HG03064 (cell line): ENCODE measurements around the gene KCNJ6.

ENCODE experiments used
- ATAC-seq: cut with Tn5 transposase; IDR thresholded peaks from one replicate; pipeline ENCODE4 v1.9.1; 2021; ENCODE audit warnings: low read depth; ENCODE audit not compliant: unreplicated experiment

The KCNJ6 gene

GRCh38 chr21:37868446-37869295 lies 47.6 kb downstream of the KCNJ6 start:
- ATAC-seq: no peak

- no peak for ATAC-seq
Observed at GRCh38 chr21:37866027-37866426, 50.2 kb downstream of the KCNJ6 start.

GRCh38 chr21:37865156-37865555 lies 51.1 kb downstream of the KCNJ6 start:
- no peak for ATAC-seq

- ATAC-seq: no peak
Observed at GRCh38 chr21:37863842-37864241, 52.4 kb downstream of the KCNJ6 start.

- no peak for ATAC-seq
Observed at GRCh38 chr21:37862536-37862935, 53.7 kb downstream of the KCNJ6 start.

GRCh38 chr21:37861561-37861960 lies 54.7 kb downstream of the KCNJ6 start:
- ATAC-seq: no peak

- ATAC-seq: no peak
Observed at GRCh38 chr21:37860416-37860815, 55.8 kb downstream of the KCNJ6 start.

- no peak for ATAC-seq
Observed at GRCh38 chr21:37855647-37856625, 60.3 kb downstream of the KCNJ6 start.

GRCh38 chr21:37855271-37855646 lies 61.0 kb downstream of the KCNJ6 start:
- ATAC-seq: no peak

GRCh38 chr21:37849506-37850102 lies 66.7 kb downstream of the KCNJ6 start:
- no peak for ATAC-seq

GRCh38 chr21:37848721-37849490 lies 67.4 kb downstream of the KCNJ6 start:
- ATAC-seq: no peak

GRCh38 chr21:37845535-37845934 lies 70.7 kb downstream of the KCNJ6 start:
- no peak for ATAC-seq

GRCh38 chr21:37843191-37843590 lies 73.1 kb downstream of the KCNJ6 start:
- ATAC-seq: no peak

GRCh38 chr21:37842163-37842919 lies 73.9 kb downstream of the KCNJ6 start:
- no peak for ATAC-seq

GRCh38 chr21:37837381-37837780 lies 78.9 kb downstream of the KCNJ6 start:
- no peak for ATAC-seq

- no peak for ATAC-seq
Observed at GRCh38 chr21:37835481-37835880, 80.8 kb downstream of the KCNJ6 start.

- ATAC-seq: no peak
Observed at GRCh38 chr21:37833301-37833700, 83.0 kb downstream of the KCNJ6 start.

- no peak for ATAC-seq
Observed at GRCh38 chr21:37829447-37829846, 86.8 kb downstream of the KCNJ6 start.

GRCh38 chr21:37828991-37829390 lies 87.3 kb downstream of the KCNJ6 start:
- no peak for ATAC-seq

GRCh38 chr21:37828556-37828955 lies 87.7 kb downstream of the KCNJ6 start:
- no peak for ATAC-seq
